MCF 10A (cell line): ENCODE data around the gene SEMA7A. TPM values are rescaled to one million over a fixed set of nuclear protein-coding genes. Genes with fewer than 3 reads are reported as not detected.

Source experiments
- BruUV-seq: library from RNA; stranded (reverse); fragments of 400-500 nt; replicated peaks from 2 replicates; lab custom pipeline; 2021; lab: Mats Ljungman, UMichigan
- CTCF ChIA-PET: fragments of 300-600 bp; sonication (Branson Sonifier 250); formaldehyde crosslinking; extraction: SDS; loops from one replicate; lab custom pipeline; 2021; ENCODE audit warnings: antibody characterized with exemption, inconsistent platforms; lab: Yijun Ruan, JAX
- POLR2A ChIA-PET: fragments of 300-600, 350-650 bp; sonication (Branson Sonifier 250); formaldehyde crosslinking; extraction: SDS; loops from one replicate; lab custom pipeline; 2020; ENCODE audit warnings: antibody characterized with exemption, inconsistent platforms; lab: Yijun Ruan, JAX
- DNase-seq: peaks from one replicate; pipeline ENCODE4 v3.0.0-alpha.2; 2018; ENCODE audit not compliant: unreplicated experiment
- H3K27ac Mint-ChIP-seq: one replicate; pipeline ENCODE4 v1.8.0; 2022; ENCODE audit warnings: mild to moderate bottlenecking, low read depth, mixed read lengths; ENCODE audit not compliant: unreplicated experiment
- H3K27me3 Mint-ChIP-seq: one replicate; pipeline ENCODE4 v1.8.0; 2022; ENCODE audit warnings: mixed read lengths; ENCODE audit not compliant: insufficient read depth, unreplicated experiment
- H3K36me3 Mint-ChIP-seq: one replicate; pipeline ENCODE4 v1.8.0; 2022; ENCODE audit warnings: mild to moderate bottlenecking, moderate library complexity, mixed read lengths; ENCODE audit not compliant: insufficient read depth, unreplicated experiment
- H3K4me1 Mint-ChIP-seq: one replicate; pipeline ENCODE4 v1.8.0; 2022; ENCODE audit warnings: mixed read lengths; ENCODE audit not compliant: insufficient read depth, unreplicated experiment
- H3K4me3 Mint-ChIP-seq: one replicate; pipeline ENCODE4 v1.8.0; 2022; ENCODE audit warnings: mild to moderate bottlenecking, moderate library complexity, mixed read lengths; ENCODE audit not compliant: unreplicated experiment
- H3K9me3 Mint-ChIP-seq: one replicate; pipeline ENCODE4 v1.8.0; 2022; ENCODE audit warnings: mixed read lengths; ENCODE audit not compliant: unreplicated experiment
- CTCF ChIP-seq: fragments of 200-600 bp; IDR thresholded peaks from one replicate; pipeline ENCODE4 v1.8.0; 2022; ENCODE audit warnings: antibody characterized with exemption, mild to moderate bottlenecking; ENCODE audit not compliant: unreplicated experiment
- intact Hi-C: fragments of 100-400 bp; cut with micrococcal nuclease; formaldehyde crosslinking; loops from 2 replicates; pipeline ENCODE4 v1.14.1; 2022
- total RNA-seq: library from RNA; stranded (reverse); gene quantifications from 2 replicates; pipeline ENCODE4 v1.2.3, GENCODE V29; 2022

The SEMA7A gene
- total RNA-seq, 1 experiment from 2014 or later = 1.6 TPM

- Mint-ChIP-seq H3K9me3 (no peaks in the 10 kb centered on the region), H3K36me3 (no peaks in the 10 kb centered on the region), H3K4me1 (no peaks in the 10 kb centered on the region), H3K27me3 (no peaks in the 10 kb centered on the region), H3K4me3 (no peak overlapping the region), H3K27ac (no peak overlapping the region)
- no peak for TF ChIP-seq CTCF
- intact Hi-C loops = no loop called here
- CTCF ChIA-PET = interaction anchor here (1.0 kb wide), 1 partner anchor 32 kb away, joined by 3 read pairs; no protein-coding TSS in a partner anchor
- POLR2A ChIA-PET = interaction anchor here (1.0 to 3.1 kb wide), 2 partner anchors 9 to 10 kb away, joined by 4 to 12 read pairs; partner anchors contain the start of gene UBL7
- no TSS peak for BruUV-seq
- no peak for DNase-seq
These were observed 37.1 kb upstream of the SEMA7A start for GRCh38 chr15:74470631-74471395.

- no peak for TF ChIP-seq CTCF
- Mint-ChIP-seq H3K9me3 (peaks cover 9% of the 10 kb centered on the region), H3K4me3 (no peak overlapping the region), H3K27me3 (no peaks in the 10 kb centered on the region), H3K27ac (no peak overlapping the region), H3K4me1 (peaks cover 5% of the 10 kb centered on the region), H3K36me3 (no peaks in the 10 kb centered on the region)
- POLR2A ChIA-PET = interaction anchor here (0.6 kb wide), 1 partner anchor 256 kb away, joined by 3 read pairs; no protein-coding TSS in a partner anchor
- intact Hi-C loops = loop anchor here (10.0 kb wide), 2 partner anchors 146 to 296 kb away; partner anchors contain the start of gene CLK3
- no TSS peak for BruUV-seq
- DNase-seq = no peak
- CTCF ChIA-PET = interaction anchor here (0.6 kb wide), 3 partner anchors 75 to 596 kb away, joined by 3 to 4 read pairs (median 3); no protein-coding TSS in a partner anchor
These were observed 34.7 kb upstream of the SEMA7A start for GRCh38 chr15:74468341-74469032.

- Mint-ChIP-seq H3K4me3 (no peak overlapping the region), H3K27me3 (no peaks in the 10 kb centered on the region), H3K27ac (no peak overlapping the region), H3K36me3 (no peaks in the 10 kb centered on the region), H3K9me3 (peaks cover 13% of the 10 kb centered on the region), H3K4me1 (peaks cover 24% of the 10 kb centered on the region)
- no peak for DNase-seq
- TF ChIP-seq CTCF = no peak
- no TSS peak for BruUV-seq
- intact Hi-C loops = loop anchor here (10.0 kb wide), 2 partner anchors 148 to 298 kb away; partner anchors contain the start of gene CLK3
- ChIA-PET CTCF (interaction anchor here (0.6 kb wide), 1 partner anchor 30 kb away, joined by 3 read pairs; no protein-coding TSS in a partner anchor), POLR2A (no interaction called here)
These were observed 32.8 kb upstream of the SEMA7A start for GRCh38 chr15:74466570-74466969.

GRCh38 chr15:74464897-74465296 lies 31.1 kb upstream of the SEMA7A start:
- no peak overlapping the region for H3K27ac Mint-ChIP-seq
- H3K27me3 Mint-ChIP-seq = no peaks in the 10 kb centered on the region
- CTCF ChIA-PET = interaction anchor here (0.7 to 1.3 kb wide), 3 partner anchors 83 to 110 kb away, joined by 3 to 5 read pairs (median 3); no protein-coding TSS in a partner anchor
- no peak for DNase-seq
- intact Hi-C loops = loop anchor here (10.0 kb wide), 2 partner anchors 150 to 300 kb away; partner anchors contain the start of gene CLK3
- BruUV-seq = no TSS peak
- peaks cover 13% of the 10 kb centered on the region for H3K9me3 Mint-ChIP-seq
- no peak overlapping the region for H3K4me3 Mint-ChIP-seq
- TF ChIP-seq CTCF = no peak
- peaks cover 3% of the 10 kb centered on the region for H3K36me3 Mint-ChIP-seq
- peaks cover 30% of the 10 kb centered on the region for H3K4me1 Mint-ChIP-seq
- POLR2A ChIA-PET = no interaction called here
